CD14-positive monocyte (primary cell): Measurements from ENCODE around the gene EEA1. TPM values are rescaled to one million over a fixed set of nuclear protein-coding genes. Genes with fewer than 3 reads are reported as not detected.

Source experiments
- DNase-seq, 3 donors: peaks; one replicate each; pipeline ENCODE4 v3.0.0-alpha.2; 2011 to 2022
- H2AFZ ChIP-seq: 2 replicates; pipeline ENCODE4 v1.6.0; 2012; ENCODE audit warnings: mild to moderate bottlenecking, low read depth, low read length, inconsistent platforms; ENCODE audit not compliant: insufficient read depth, poor library complexity, severe bottlenecking
- H3K27ac ChIP-seq, 2 donors: 1 replicate in 1 of 2; 2 replicates in 1 of 2; pipeline ENCODE4 v1.5.1; 2012 to 2013; ENCODE audit warnings: low read length in 2 of 2, control low read depth in 1 of 2, inconsistent platforms in 1 of 2, low read depth in 1 of 2, mild to moderate bottlenecking in 1 of 2
- H3K27me3 ChIP-seq, 2 donors: one replicate each; pipeline versions ENCODE4 v1.6.0 to v1.6.1; 2011 to 2013; ENCODE audit warnings: low read length in 2 of 2; ENCODE audit not compliant: control insufficient read depth in 2 of 2, insufficient read depth in 2 of 2
- H3K36me3 ChIP-seq, 2 donors: replicated peaks in 1 of 2; 1 replicate in 1 of 2; 2 replicates in 1 of 2; pipeline versions ENCODE4 v1.5.1 to v1.6.1; 2012 to 2013; ENCODE audit warnings: low read length in 2 of 2, control low read depth in 1 of 2, inconsistent platforms in 1 of 2, mild to moderate bottlenecking in 1 of 2; ENCODE audit not compliant: insufficient read depth in 2 of 2, control insufficient read depth in 1 of 2
- H3K4me1 ChIP-seq, 2 donors: 1 replicate in 1 of 2; 2 replicates in 1 of 2; pipeline versions ENCODE4 v1.5.1 to v1.6.1; 2012 to 2013; ENCODE audit warnings: low read length in 2 of 2, control low read depth in 1 of 2, inconsistent platforms in 1 of 2, mild to moderate bottlenecking in 1 of 2, moderate library complexity in 1 of 2; ENCODE audit not compliant: insufficient read depth in 2 of 2, control insufficient read depth in 1 of 2
- H3K4me2 ChIP-seq: replicated peaks from 2 replicates; pipeline ENCODE3; 2012; ENCODE audit warnings: low read length, moderate library complexity, mild to moderate bottlenecking; ENCODE audit not compliant: poor library complexity, severe bottlenecking; ENCODE audit errors: extremely low read depth
- H3K4me3 ChIP-seq, 3 experiments: fragments of 200-600 bp in 1 of 3; sonication (generic) in 1 of 3; replicated peaks in 1 of 3; 1 replicate in 2 of 3; 2 replicates in 1 of 3; pipeline ENCODE4 v1.5.1; 2011 to 2013; ENCODE audit warnings: low read length in 3 of 3, mild to moderate bottlenecking in 3 of 3, control low read depth in 2 of 3, low read depth in 2 of 3, inconsistent platforms in 1 of 3, moderate library complexity in 1 of 3
- H3K79me2 ChIP-seq: 2 replicates; pipeline ENCODE4 v1.6.0; 2012; ENCODE audit warnings: mild to moderate bottlenecking, control low read depth, inconsistent platforms, low read length, moderate library complexity; ENCODE audit not compliant: insufficient read depth
- H3K9ac ChIP-seq: 2 replicates; pipeline ENCODE4 v1.6.0; 2017; ENCODE audit warnings: low read length, mild to moderate bottlenecking; ENCODE audit not compliant: insufficient read depth, poor library complexity, severe bottlenecking
- H3K9me3 ChIP-seq, 2 donors: replicated peaks in 1 of 2; 1 replicate in 1 of 2; 2 replicates in 1 of 2; pipeline versions ENCODE4 v1.5.1 to v1.6.1; 2012 to 2013; ENCODE audit warnings: low read length in 2 of 2, control low read depth in 1 of 2; ENCODE audit not compliant: control insufficient read depth in 1 of 2, insufficient read depth in 1 of 2
- H4K20me1 ChIP-seq: 2 replicates; pipeline ENCODE4 v1.6.0; 2012; ENCODE audit warnings: mild to moderate bottlenecking, low read length, control low read depth, moderate library complexity; ENCODE audit not compliant: insufficient read depth
- H3K27ac Mint-ChIP-seq, 7 donors: one replicate each; pipeline ENCODE4 v1.8.0; 2020; ENCODE audit warnings: mild to moderate bottlenecking in 7 of 7, mixed read lengths in 7 of 7, moderate library complexity in 6 of 7, inconsistent platforms in 2 of 7
- H3K27me3 Mint-ChIP-seq, 3 donors: one replicate each; pipeline ENCODE4 v1.8.0; 2021 to 2022; ENCODE audit warnings: low read depth in 3 of 3, mild to moderate bottlenecking in 3 of 3, mixed read lengths in 3 of 3, moderate library complexity in 3 of 3, inconsistent platforms in 1 of 3
- H3K36me3 Mint-ChIP-seq, 2 donors: one replicate each; pipeline ENCODE4 v1.8.0; 2020; ENCODE audit warnings: mixed read lengths in 2 of 2, inconsistent platforms in 1 of 2, mild to moderate bottlenecking in 1 of 2
- H3K4me1 Mint-ChIP-seq: one replicate; pipeline ENCODE4 v1.8.0; 2020; ENCODE audit warnings: mild to moderate bottlenecking, mixed read lengths
- H3K4me3 Mint-ChIP-seq, 2 donors: one replicate each; pipeline ENCODE4 v1.8.0; 2020; ENCODE audit warnings: mild to moderate bottlenecking in 2 of 2, mixed read lengths in 2 of 2, moderate library complexity in 1 of 2
- H3K9me3 Mint-ChIP-seq, 7 donors: one replicate each; pipeline ENCODE4 v1.8.0; 2020 to 2022; ENCODE audit warnings: mixed read lengths in 7 of 7, mild to moderate bottlenecking in 6 of 7, moderate library complexity in 6 of 7, inconsistent platforms in 2 of 7
- CTCF ChIP-seq: fragments of 200-600 bp; IDR thresholded peaks from one replicate; pipeline ENCODE4 v1.8.0; 2022; ENCODE audit warnings: antibody characterized with exemption, mild to moderate bottlenecking
- whole genome bisulfite sequencing: methylation state at CpG from one replicate; pipeline ENCODE4 v1.1.5; 2013; ENCODE audit warnings: missing lambda C conversion rate; ENCODE audit not compliant: insufficient coverage; 5-methylcytosine and 5-hydroxymethylcytosine counted together
- intact Hi-C, 2 donors: fragments of 100-400 bp; cut with micrococcal nuclease; formaldehyde crosslinking; loops; one replicate each; pipeline versions ENCODE4 v1.15.0 to v1.15.1; 2023
- polyA plus RNA-seq, 3 donors: library from polyadenylated mRNA; depleted of rRNA in 1 of 3; unstranded in 2 of 3; stranded (reverse) in 1 of 3; fragments of 300-500 nt in 2 of 3; fragments of >200 nt in 1 of 3; fragmentation: Illumina TruSeq in 2 of 3; gene quantifications; 1 replicate in 2 of 3; 2 replicates in 1 of 3; pipeline ENCODE4 v1.2.3, GENCODE V29; 2012 to 2021

The EEA1 gene
- polyA plus RNA-seq, 3 donors: 3.0 to 10.7 (median 3.6) TPM

GRCh38 chr12:92844151-92844763 lies 84.8 kb downstream of the EEA1 start:
- H3K27ac Mint-ChIP-seq: no peak overlapping the region
- Histone ChIP-seq H3K27ac (no peak overlapping the region), H3K9me3 (no peaks in the 10 kb centered on the region), H3K4me3 (no peak overlapping the region), H3K4me1 (peaks cover 0 to 4% of the 10 kb centered on the region in 2 donors), H3K27me3 (no peaks in the 10 kb centered on the region), H3K79me2 (no peaks in the 10 kb centered on the region), H3K36me3 (peaks cover 19 to 28% of the 10 kb centered on the region in 2 donors), H3K9ac (no peak overlapping the region), H2AFZ (no peak overlapping the region), H4K20me1 (no peaks in the 10 kb centered on the region), H3K4me2 (no peak overlapping the region)
- H3K27me3 Mint-ChIP-seq: no peaks in the 10 kb centered on the region
- TF ChIP-seq CTCF: no peak
- WGBS: no CpG with 5 or more reads among the region's 1 CpG
- peaks cover 0 to 2% (median 0%) of the 10 kb centered on the region in 7 donors for H3K9me3 Mint-ChIP-seq
- intact Hi-C loops: no loop called here
- H3K4me3 Mint-ChIP-seq: no peak overlapping the region
- peaks cover 21 to 27% of the 10 kb centered on the region in 2 donors for H3K36me3 Mint-ChIP-seq
- no peak for DNase-seq
- H3K4me1 Mint-ChIP-seq: peaks cover 2% of the 10 kb centered on the region

GRCh38 chr12:92829686-92830282 lies 99.3 kb downstream of the EEA1 start:
- no peaks in the 10 kb centered on the region for H3K4me1 Mint-ChIP-seq
- no CpG with 5 or more reads among the region's 7 CpGs for WGBS
- H3K36me3 ChIP-seq: peaks cover 20 to 69% of the 10 kb centered on the region in 2 donors
- no peak overlapping the region for H3K4me3 Mint-ChIP-seq
- H2AFZ ChIP-seq: no peak overlapping the region
- H3K27me3 Mint-ChIP-seq: no peaks in the 10 kb centered on the region
- DNase-seq: no peak
- H3K9me3 Mint-ChIP-seq: no peaks in the 10 kb centered on the region
- H4K20me1 ChIP-seq: no peaks in the 10 kb centered on the region
- H3K27ac Mint-ChIP-seq: peak overlapping the region in 2 of 7 donors; percentile 68
- no peak overlapping the region for H3K4me3 ChIP-seq
- H3K9ac ChIP-seq: no peak overlapping the region
- H3K27ac ChIP-seq: no peak overlapping the region
- no peaks in the 10 kb centered on the region for H3K9me3 ChIP-seq
- H3K4me1 ChIP-seq: no peaks in the 10 kb centered on the region
- H3K79me2 ChIP-seq: no peaks in the 10 kb centered on the region
- intact Hi-C loops: loop anchor here in 1 of 2 donors (10.0 kb wide), 1 partner anchor 105 kb away; no protein-coding TSS in a partner anchor
- H3K27me3 ChIP-seq: no peaks in the 10 kb centered on the region
- no peak for TF ChIP-seq CTCF
- peaks cover 31 to 60% of the 10 kb centered on the region in 2 donors for H3K36me3 Mint-ChIP-seq
- no peak overlapping the region for H3K4me2 ChIP-seq
